ENCODE results near the gene YIF1A. TPM values are rescaled to one million over a fixed set of nuclear protein-coding genes. Genes with fewer than 3 reads are reported as not detected.

YIF1A gene
- total RNA-seq, 1 experiment from 2014 or later, result 54.7 TPM

DNA sequence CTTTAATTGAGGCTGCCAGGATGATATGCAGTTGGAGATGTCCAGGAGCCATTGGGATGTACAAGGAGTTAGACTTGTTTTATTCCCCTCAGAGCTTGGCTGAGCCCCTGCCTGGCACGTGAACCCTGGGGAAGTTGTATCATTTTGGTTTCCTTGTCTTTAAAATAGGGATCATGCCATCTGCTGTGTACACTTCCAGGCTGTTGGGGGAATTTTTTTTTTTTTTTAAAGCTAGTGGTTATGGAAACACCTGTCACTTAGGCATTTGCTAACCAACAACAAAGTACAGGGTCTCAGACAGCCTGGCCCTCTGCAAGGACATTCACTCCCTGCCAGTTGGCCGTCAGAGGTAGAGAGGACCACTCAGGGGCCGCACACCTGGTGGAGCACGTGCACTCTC lies 29.0 kb downstream of the YIF1A start:
- TF ChIP-seq CBX3 (IDR thresholded peaks at IDR 0.05; ENCODE audit: low read depth) (no peak), TCF7L2 (IDR thresholded peaks at IDR 0.05; ENCODE audit: borderline replicate concordance, extremely low read depth, insufficient read depth, insufficient read length) (no peak), SRF (IDR thresholded peaks at IDR 0.05; ENCODE audit: low read depth) (no peak), EZH2 (IDR thresholded peaks at IDR 0.05) (no peak), EGR1 (IDR thresholded peaks at IDR 0.05; ENCODE audit: low read depth) (no peak), RAD21 (IDR thresholded peaks at IDR 0.05; ENCODE audit: low read depth) (no peak), CEBPB (IDR thresholded peaks at IDR 0.05; ENCODE audit: low read depth) (no peak), ZNF274 (IDR thresholded peaks at IDR 0.05; ENCODE audit: low read depth, low read length) (no peak), ELF1 (IDR thresholded peaks at IDR 0.05; ENCODE audit: borderline replicate concordance, low read depth) (no peak), FOSL1 (IDR thresholded peaks at IDR 0.05; ENCODE audit: low read depth) (no peak), YY1 (IDR thresholded peaks at IDR 0.05; ENCODE audit: extremely low read depth, insufficient replicate concordance, low read depth, low read length) (no peak), POLR2AphosphoS5 (IDR thresholded peaks at IDR 0.05; ENCODE audit: low read depth, low read length) (no peak), ZFX (IDR thresholded peaks at IDR 0.05) (no peak)
- TF ChIP-seq, protein P1, sequence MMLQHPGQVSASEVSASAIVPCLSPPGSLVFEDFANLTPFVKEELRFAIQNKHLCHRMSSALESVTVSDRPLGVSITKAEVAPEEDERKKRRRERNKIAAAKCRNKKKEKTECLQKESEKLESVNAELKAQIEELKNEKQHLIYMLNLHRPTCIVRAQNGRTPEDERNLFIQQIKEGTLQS (IDR thresholded peaks at IDR 0.05), result no peak
- TF ChIP-seq, protein P2, sequence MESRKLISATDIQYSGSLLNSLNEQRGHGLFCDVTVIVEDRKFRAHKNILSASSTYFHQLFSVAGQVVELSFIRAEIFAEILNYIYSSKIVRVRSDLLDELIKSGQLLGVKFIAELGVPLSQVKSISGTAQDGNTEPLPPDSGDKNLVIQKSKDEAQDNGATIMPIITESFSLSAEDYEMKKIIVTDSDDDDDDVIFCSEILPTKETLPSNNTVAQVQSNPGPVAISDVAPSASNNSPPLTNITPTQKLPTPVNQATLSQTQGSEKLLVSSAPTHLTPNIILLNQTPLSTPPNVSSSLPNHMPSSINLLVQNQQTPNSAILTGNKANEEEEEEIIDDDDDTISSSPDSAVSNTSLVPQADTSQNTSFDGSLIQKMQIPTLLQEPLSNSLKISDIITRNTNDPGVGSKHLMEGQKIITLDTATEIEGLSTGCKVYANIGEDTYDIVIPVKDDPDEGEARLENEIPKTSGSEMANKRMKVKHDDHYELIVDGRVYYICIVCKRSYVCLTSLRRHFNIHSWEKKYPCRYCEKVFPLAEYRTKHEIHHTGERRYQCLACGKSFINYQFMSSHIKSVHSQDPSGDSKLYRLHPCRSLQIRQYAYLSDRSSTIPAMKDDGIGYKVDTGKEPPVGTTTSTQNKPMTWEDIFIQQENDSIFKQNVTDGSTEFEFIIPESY (IDR thresholded peaks at IDR 0.05; ENCODE audit: extremely low read depth, insufficient replicate concordance, low read length), result no peak
- TF ChIP-seq, protein P3, sequence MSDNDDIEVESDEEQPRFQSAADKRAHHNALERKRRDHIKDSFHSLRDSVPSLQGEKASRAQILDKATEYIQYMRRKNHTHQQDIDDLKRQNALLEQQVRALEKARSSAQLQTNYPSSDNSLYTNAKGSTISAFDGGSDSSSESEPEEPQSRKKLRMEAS (IDR thresholded peaks at IDR 0.05), result no peak
- TF ChIP-seq, protein P4, sequence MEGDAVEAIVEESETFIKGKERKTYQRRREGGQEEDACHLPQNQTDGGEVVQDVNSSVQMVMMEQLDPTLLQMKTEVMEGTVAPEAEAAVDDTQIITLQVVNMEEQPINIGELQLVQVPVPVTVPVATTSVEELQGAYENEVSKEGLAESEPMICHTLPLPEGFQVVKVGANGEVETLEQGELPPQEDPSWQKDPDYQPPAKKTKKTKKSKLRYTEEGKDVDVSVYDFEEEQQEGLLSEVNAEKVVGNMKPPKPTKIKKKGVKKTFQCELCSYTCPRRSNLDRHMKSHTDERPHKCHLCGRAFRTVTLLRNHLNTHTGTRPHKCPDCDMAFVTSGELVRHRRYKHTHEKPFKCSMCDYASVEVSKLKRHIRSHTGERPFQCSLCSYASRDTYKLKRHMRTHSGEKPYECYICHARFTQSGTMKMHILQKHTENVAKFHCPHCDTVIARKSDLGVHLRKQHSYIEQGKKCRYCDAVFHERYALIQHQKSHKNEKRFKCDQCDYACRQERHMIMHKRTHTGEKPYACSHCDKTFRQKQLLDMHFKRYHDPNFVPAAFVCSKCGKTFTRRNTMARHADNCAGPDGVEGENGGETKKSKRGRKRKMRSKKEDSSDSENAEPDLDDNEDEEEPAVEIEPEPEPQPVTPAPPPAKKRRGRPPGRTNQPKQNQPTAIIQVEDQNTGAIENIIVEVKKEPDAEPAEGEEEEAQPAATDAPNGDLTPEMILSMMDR (IDR thresholded peaks at IDR 0.05 in 2 of 3, conservative IDR thresholded peaks at IDR 0.05 in 1 of 3; ENCODE audit: borderline replicate concordance in 1 of 3, insufficient read depth in 1 of 3, low read depth in 2 of 3, low read length in 2 of 3), result no peak
- no peak for DNase-seq (ENCODE audit: low read depth, low spot score)
- intact Hi-C loops (cut with micrococcal nuclease), result loop anchor here (2.0 kb wide), 1 partner anchor 37 kb away; no protein-coding TSS in a partner anchor
- H3K9ac ChIP-seq (ENCODE audit: low read length), result no peak overlapping the region
- H3K79me2 ChIP-seq (ENCODE audit: insufficient read depth, low read length), result peaks cover 20% of the 10 kb centered on the region; the same call in 1 of the 2 replicates
- H3K9me2 ChIP-seq (ENCODE audit: insufficient read depth), result no peaks in the 10 kb centered on the region
- H3K27me3 ChIP-seq (ENCODE audit: insufficient read depth, low read length), result no peaks in the 10 kb centered on the region
- peaks cover 10 to 20% of the 10 kb centered on the region in 2 experiments for H3K4me1 ChIP-seq (ENCODE audit: control insufficient read depth in 1 of 2, insufficient read depth in 2 of 2, low read length in 2 of 2)
- H2AFZ ChIP-seq (ENCODE audit: low read depth, low read length, poor library complexity, severe bottlenecking), result no peak overlapping the region
- ChIA-PET RAD21 (ENCODE audit: low non-redundant PET in 1 of 2, low total read pairs in 2 of 2, uncharacterized antibody in 2 of 2, unreplicated experiment in 2 of 2) (no interaction called here), CTCF (interaction anchor here (1.1 kb wide), 1 partner anchor 192 kb away, joined by 3 read pairs; no protein-coding TSS in a partner anchor), POLR2A (no interaction called here)
- no peak overlapping the region for H3K4me2 ChIP-seq (ENCODE audit: low read length)
- no peaks in the 10 kb centered on the region for H3K9me3 ChIP-seq (ENCODE audit: control insufficient read depth in 1 of 2, insufficient read depth in 1 of 2, low read depth in 1 of 2, low read length in 2 of 2)
- ATAC-seq, result no peak
- H3K27ac ChIP-seq (ENCODE audit: low read depth, low read length), result no peak overlapping the region
- BruUV-seq (replicated peaks), result no TSS peak
- H3K4me3 ChIP-seq (replicated peaks in 1 of 2; ENCODE audit: low read depth in 1 of 2, low read length in 2 of 2), result no peak overlapping the region
- H3K36me3 ChIP-seq (ENCODE audit: control insufficient read depth in 1 of 2, insufficient read depth in 2 of 2, low read length in 2 of 2), result peaks cover 6 to 8% of the 10 kb centered on the region in 2 experiments
- H4K20me1 ChIP-seq (ENCODE audit: insufficient read depth), result no peaks in the 10 kb centered on the region

All from HCT116 (cell line).